K562 (cell line): ENCODE results near the gene WIPF3. TPM values are rescaled to one million over a fixed set of nuclear protein-coding genes. Genes with fewer than 3 reads are reported as not detected.

ENCODE experiments used
- ATAC-seq: fragments of 200-7000 bp; cut with Tn5 transposase; 3 replicates; pipeline ENCODE4 v1.9.1; 2020; ENCODE audit warnings: moderate library complexity
- BruUV-seq: library from RNA; stranded (reverse); fragments of 400-500 nt; replicated peaks from 2 replicates; lab custom pipeline; 2021; lab: Mats Ljungman, UMichigan
- CTCF ChIA-PET: fragments of 300-600 bp; formaldehyde crosslinking; extraction: SDS; loops from one replicate; lab custom pipeline; 2021; ENCODE audit warnings: low intra/inter-chr PET ratio; lab: Yijun Ruan, JAX
- POLR2A ChIA-PET: fragments of 300-600, 350-650 bp; sonication (Branson Sonifier 250); formaldehyde crosslinking; extraction: SDS; loops from one replicate; lab custom pipeline; 2021; ENCODE audit warnings: antibody characterized with exemption, inconsistent platforms; lab: Yijun Ruan, JAX
- DNase-seq, 4 experiments: peaks; one replicate each; pipeline versions ENCODE4 v3.0.0 to v3.0.0-alpha.2; 2011 to 2018; ENCODE audit warnings: low spot score in 3 of 4, mixed read lengths in 3 of 4; ENCODE audit errors: extremely low read depth in 1 of 4
- FAIRE-seq: peaks from 2 replicates; lab custom pipeline; 2011; peaks lifted over from hg19 to GRCh38; lab: Jason Lieb, UNC
- H2AFZ ChIP-seq: 2 replicates; pipeline ENCODE4 v1.6.0; 2011; ENCODE audit warnings: low read depth, low read length, control low read depth, inconsistent platforms
- H3K27ac ChIP-seq: fragments of 200-600 bp; 3 replicates; pipeline ENCODE4 v1.8.0; 2011; ENCODE audit warnings: low read depth, mild to moderate bottlenecking, control low read depth, inconsistent platforms, low read length, moderate library complexity, mixed read lengths; ENCODE audit errors: extremely low read depth
- H3K27me3 ChIP-seq, 2 experiments: fragments of 300-600 bp in 1 of 2; 2 replicates in 1 of 2; 3 replicates in 1 of 2; pipeline versions ENCODE4 v1.6.0 to v1.8.0; 2011; ENCODE audit warnings: inconsistent platforms in 2 of 2, low read length in 2 of 2, mild to moderate bottlenecking in 1 of 2, mixed read lengths in 1 of 2, moderate library complexity in 1 of 2; ENCODE audit not compliant: control insufficient read depth in 2 of 2, insufficient read depth in 2 of 2
- H3K36me3 ChIP-seq: fragments of 300-600 bp; 3 replicates; pipeline ENCODE4 v1.8.0; 2011; ENCODE audit warnings: mild to moderate bottlenecking, low read length, inconsistent platforms; ENCODE audit not compliant: control insufficient read depth, insufficient read depth
- H3K4me1 ChIP-seq, 2 experiments: fragments of 200-600 bp in 1 of 2; replicated peaks in 1 of 2; 2 replicates in 1 of 2; 3 replicates in 1 of 2; pipeline versions ENCODE4 v1.5.1 to v1.8.0; 2011; ENCODE audit warnings: inconsistent platforms in 2 of 2, low read length in 2 of 2, mild to moderate bottlenecking in 1 of 2, mixed read lengths in 1 of 2, moderate library complexity in 1 of 2; ENCODE audit not compliant: control insufficient read depth in 2 of 2, insufficient read depth in 2 of 2
- H3K4me2 ChIP-seq: 2 replicates; pipeline ENCODE4 v1.6.1; 2011; ENCODE audit warnings: low read length, control low read depth, inconsistent platforms, mixed read lengths; ENCODE audit not compliant: insufficient read depth
- H3K4me3 ChIP-seq: fragments of 200-600 bp; sonication (generic), shearing (Covaris generic); 2 replicates; pipeline ENCODE4 v1.5.1; 2016; ENCODE audit warnings: control low read depth, inconsistent platforms
- H3K79me2 ChIP-seq: fragments of 200-600 bp; 3 replicates; pipeline ENCODE4 v1.8.0; 2011; ENCODE audit warnings: low read length, inconsistent platforms; ENCODE audit not compliant: control insufficient read depth, insufficient read depth
- H3K9ac ChIP-seq, 2 experiments: 2 replicates each; pipeline versions ENCODE4 v1.6.0 to v1.6.1; 2011; ENCODE audit warnings: low read depth in 2 of 2, low read length in 2 of 2, control low read depth in 1 of 2, inconsistent platforms in 1 of 2, mild to moderate bottlenecking in 1 of 2, mixed read lengths in 1 of 2; ENCODE audit not compliant: insufficient read depth in 1 of 2
- H3K9me1 ChIP-seq: one replicate; pipeline ENCODE4 v1.6.0; 2011; ENCODE audit warnings: inconsistent platforms, mild to moderate bottlenecking, low read length, moderate library complexity; ENCODE audit not compliant: control insufficient read depth, insufficient read depth
- H3K9me3 ChIP-seq: replicated peaks from 2 replicates; pipeline ENCODE4 v1.5.1; 2011; ENCODE audit warnings: low read depth, low read length, inconsistent platforms; ENCODE audit not compliant: control insufficient read depth, insufficient read depth
- H4K20me1 ChIP-seq: replicated peaks from 2 replicates; pipeline ENCODE4 v1.6.1; 2011; ENCODE audit warnings: low read length, inconsistent platforms, mixed read lengths; ENCODE audit not compliant: control insufficient read depth, insufficient read depth
- KLF13 ChIP-seq: fragments of 450-650 bp; IDR thresholded peaks from 2 replicates; pipeline ENCODE4 v1.6.1; 2016; ENCODE audit warnings: missing genetic modification characterization, low read depth, mild to moderate bottlenecking, missing compliant biosample characterization, moderate library complexity, borderline replicate concordance
- MCM2 ChIP-seq: fragments of 450-650 bp; IDR thresholded peaks from 2 replicates; pipeline ENCODE4 v1.6.1; 2017; ENCODE audit warnings: low read depth, mild to moderate bottlenecking
- MXI1 ChIP-seq: IDR thresholded peaks from 2 replicates; pipeline ENCODE4 v1.6.1; 2011; ENCODE audit warnings: low read depth, mild to moderate bottlenecking, improper control_type of control experiment, low read length
- NBN ChIP-seq: fragments of 450-650 bp; IDR thresholded peaks from 2 replicates; pipeline ENCODE4 v1.6.1; 2016; ENCODE audit warnings: low read depth, mild to moderate bottlenecking
- ZNF217 ChIP-seq: sonication (generic); formaldehyde crosslinking; IDR thresholded peaks from 2 replicates; pipeline ENCODE4 v1.8.0; 2022; ENCODE audit warnings: mild to moderate bottlenecking, missing genetic modification reagents
- WGBS: fragments of 100-300 bp; shearing (Covaris generic); methylation state at CpG from one replicate; pipeline ENCODE4 v1.1.6; 2016; ENCODE audit warnings: low coverage, mixed read lengths; ENCODE audit not compliant: insufficient coverage; ENCODE audit errors: missing lambda C conversion rate; 5-methylcytosine and 5-hydroxymethylcytosine counted together
- in situ Hi-C: fragments of 300-500 bp; cut with MboI; formaldehyde crosslinking; loops from 4 replicates; pipeline ENCODE4 v1.15.0; 2018; ENCODE audit warnings: inconsistent platforms, mixed read lengths
- intact Hi-C: fragments of 100-400 bp; cut with micrococcal nuclease; formaldehyde crosslinking; loops from 2 replicates; pipeline ENCODE4 v1.14.2; 2022
- polyA plus RNA-seq, 8 experiments: library from polyadenylated mRNA; depleted of rRNA in 4 of 8; stranded (reverse) in 5 of 8; unstranded in 3 of 8; fragments of >200 nt; fragmentation: Nextera tagmentation in 2 of 8; fragmentation: Illumina TruSeq in 1 of 8; extraction: Ambion mirVana in 2 of 8; extraction: Trizol in 1 of 8; gene quantifications; 2 replicates each; pipeline versions ENCODE4 v1.2.1 to v1.2.3, GENCODE V29; 2011 to 2014; ENCODE audit warnings: inconsistent platforms in 1 of 8, missing spikeins in 1 of 8
- total RNA-seq, 7 experiments: library from RNA; depleted of rRNA in 6 of 7; stranded (reverse); fragments of >200 nt in 6 of 7; fragmentation: Illumina TruSeq in 2 of 7; extraction: Trizol in 2 of 7; gene quantifications; 2 replicates each; pipeline versions ENCODE4 v1.2.1 to v1.2.3, GENCODE V29; 2011 to 2021; ENCODE audit warnings: low replicate concordance in 1 of 7
- TF ChIP-seq, protein P1 (sequence below), 2 experiments: fragments of 450-650 bp; IDR thresholded peaks; 2 replicates each; pipeline ENCODE4 v1.6.1; 2018; ENCODE audit warnings: mild to moderate bottlenecking in 2 of 2, low read depth in 1 of 2; ENCODE audit not compliant: partially characterized antibody in 2 of 2
- TF ChIP-seq, protein P2 (sequence below), 3 experiments: fragments of 200-800 bp in 1 of 3; fragments of 250-450 bp in 1 of 3; fragments of 450-650 bp in 1 of 3; sonication (Bioruptor Pico) in 1 of 3; sonication (Bioruptor generic) in 1 of 3; formaldehyde crosslinking in 1 of 3; IDR thresholded peaks; 2 replicates each; pipeline versions ENCODE4 v1.6.1 to v1.8.0; 2016 to 2022; ENCODE audit warnings: mild to moderate bottlenecking in 2 of 3, missing genetic modification characterization in 2 of 3, missing compliant biosample characterization in 1 of 3, moderate library complexity in 1 of 3
- TF ChIP-seq, protein P3 (sequence below): sonication (generic); formaldehyde crosslinking; IDR thresholded peaks from 2 replicates; pipeline ENCODE4 v1.5.0; 2020; ENCODE audit warnings: missing genetic modification reagents
- TF ChIP-seq, protein P4 (sequence below): fragments of 250-450 bp; sonication (Bioruptor Pico); IDR thresholded peaks from 2 replicates; pipeline ENCODE4 v1.8.0; 2021; ENCODE audit warnings: mild to moderate bottlenecking, moderate library complexity
- TF ChIP-seq, protein P5 (sequence below): fragments of 450-650 bp; IDR thresholded peaks from one replicate; pipeline ENCODE4 v1.6.1; 2018; ENCODE audit warnings: mild to moderate bottlenecking, moderate library complexity; ENCODE audit not compliant: partially characterized antibody

The WIPF3 gene
- total and polyA plus RNA-seq, 9 of the 15 experiments (the other 6 are each of a cell fraction or from before 2014, with no cell fraction given): 0.18 to 3.2 (median 1.7) TPM

DNA sequence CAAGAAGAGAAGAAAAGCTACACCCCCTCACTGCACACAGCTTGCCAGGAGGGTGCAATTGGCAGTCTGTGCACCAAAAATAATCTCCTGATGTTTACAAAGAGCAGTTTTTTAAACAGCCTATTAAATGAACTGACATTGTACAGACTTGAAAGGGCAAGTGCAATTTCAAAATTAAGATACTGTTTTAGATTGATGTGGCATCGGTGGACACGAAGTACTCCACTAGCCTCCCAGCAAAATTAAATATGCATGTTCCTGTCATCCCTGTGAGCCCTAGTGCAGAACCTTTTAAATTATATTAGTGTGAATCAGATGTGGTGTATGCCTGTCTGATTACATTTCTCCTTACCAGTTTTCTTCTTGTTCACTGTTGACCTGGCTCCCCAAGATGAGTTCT, 87.9 kb downstream of the WIPF3 start:
- Histone ChIP-seq H4K20me1 (no peaks in the 10 kb centered on the region), H3K9ac (no peak overlapping the region), H3K4me2 (no peak overlapping the region), H3K79me2 (no peaks in the 10 kb centered on the region), H3K36me3 (no peaks in the 10 kb centered on the region), H3K9me3 (no peaks in the 10 kb centered on the region; the same call in 1 of the 2 replicates), H3K4me3 (no peak overlapping the region), H3K9me1 (no peaks in the 10 kb centered on the region), H3K27me3 (no peaks in the 10 kb centered on the region), H3K27ac (no peak overlapping the region), H3K4me1 (peaks cover 2 to 17% of the 10 kb centered on the region in 2 experiments; a peak in 4 of 5 replicates), H2AFZ (no peak overlapping the region)
- ATAC-seq: no peak
- intact Hi-C loops: no loop called here
- DNase-seq: no peak
- WGBS: 43% methylated on average over 2 of the region's 2 CpGs
- in situ Hi-C loops: no loop called here
- FAIRE-seq: no peak
- no TSS peak for BruUV-seq
- ChIA-PET POLR2A (no interaction called here), CTCF (no interaction called here)
- TF ChIP-seq, protein P1, sequence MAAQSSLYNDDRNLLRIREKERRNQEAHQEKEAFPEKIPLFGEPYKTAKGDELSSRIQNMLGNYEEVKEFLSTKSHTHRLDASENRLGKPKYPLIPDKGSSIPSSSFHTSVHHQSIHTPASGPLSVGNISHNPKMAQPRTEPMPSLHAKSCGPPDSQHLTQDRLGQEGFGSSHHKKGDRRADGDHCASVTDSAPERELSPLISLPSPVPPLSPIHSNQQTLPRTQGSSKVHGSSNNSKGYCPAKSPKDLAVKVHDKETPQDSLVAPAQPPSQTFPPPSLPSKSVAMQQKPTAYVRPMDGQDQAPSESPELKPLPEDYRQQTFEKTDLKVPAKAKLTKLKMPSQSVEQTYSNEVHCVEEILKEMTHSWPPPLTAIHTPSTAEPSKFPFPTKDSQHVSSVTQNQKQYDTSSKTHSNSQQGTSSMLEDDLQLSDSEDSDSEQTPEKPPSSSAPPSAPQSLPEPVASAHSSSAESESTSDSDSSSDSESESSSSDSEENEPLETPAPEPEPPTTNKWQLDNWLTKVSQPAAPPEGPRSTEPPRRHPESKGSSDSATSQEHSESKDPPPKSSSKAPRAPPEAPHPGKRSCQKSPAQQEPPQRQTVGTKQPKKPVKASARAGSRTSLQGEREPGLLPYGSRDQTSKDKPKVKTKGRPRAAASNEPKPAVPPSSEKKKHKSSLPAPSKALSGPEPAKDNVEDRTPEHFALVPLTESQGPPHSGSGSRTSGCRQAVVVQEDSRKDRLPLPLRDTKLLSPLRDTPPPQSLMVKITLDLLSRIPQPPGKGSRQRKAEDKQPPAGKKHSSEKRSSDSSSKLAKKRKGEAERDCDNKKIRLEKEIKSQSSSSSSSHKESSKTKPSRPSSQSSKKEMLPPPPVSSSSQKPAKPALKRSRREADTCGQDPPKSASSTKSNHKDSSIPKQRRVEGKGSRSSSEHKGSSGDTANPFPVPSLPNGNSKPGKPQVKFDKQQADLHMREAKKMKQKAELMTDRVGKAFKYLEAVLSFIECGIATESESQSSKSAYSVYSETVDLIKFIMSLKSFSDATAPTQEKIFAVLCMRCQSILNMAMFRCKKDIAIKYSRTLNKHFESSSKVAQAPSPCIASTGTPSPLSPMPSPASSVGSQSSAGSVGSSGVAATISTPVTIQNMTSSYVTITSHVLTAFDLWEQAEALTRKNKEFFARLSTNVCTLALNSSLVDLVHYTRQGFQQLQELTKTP (IDR thresholded peaks at IDR 0.05; ENCODE audit: low read depth in 1 of 2, partially characterized antibody in 2 of 2): no peak
- TF ChIP-seq, protein P2, sequence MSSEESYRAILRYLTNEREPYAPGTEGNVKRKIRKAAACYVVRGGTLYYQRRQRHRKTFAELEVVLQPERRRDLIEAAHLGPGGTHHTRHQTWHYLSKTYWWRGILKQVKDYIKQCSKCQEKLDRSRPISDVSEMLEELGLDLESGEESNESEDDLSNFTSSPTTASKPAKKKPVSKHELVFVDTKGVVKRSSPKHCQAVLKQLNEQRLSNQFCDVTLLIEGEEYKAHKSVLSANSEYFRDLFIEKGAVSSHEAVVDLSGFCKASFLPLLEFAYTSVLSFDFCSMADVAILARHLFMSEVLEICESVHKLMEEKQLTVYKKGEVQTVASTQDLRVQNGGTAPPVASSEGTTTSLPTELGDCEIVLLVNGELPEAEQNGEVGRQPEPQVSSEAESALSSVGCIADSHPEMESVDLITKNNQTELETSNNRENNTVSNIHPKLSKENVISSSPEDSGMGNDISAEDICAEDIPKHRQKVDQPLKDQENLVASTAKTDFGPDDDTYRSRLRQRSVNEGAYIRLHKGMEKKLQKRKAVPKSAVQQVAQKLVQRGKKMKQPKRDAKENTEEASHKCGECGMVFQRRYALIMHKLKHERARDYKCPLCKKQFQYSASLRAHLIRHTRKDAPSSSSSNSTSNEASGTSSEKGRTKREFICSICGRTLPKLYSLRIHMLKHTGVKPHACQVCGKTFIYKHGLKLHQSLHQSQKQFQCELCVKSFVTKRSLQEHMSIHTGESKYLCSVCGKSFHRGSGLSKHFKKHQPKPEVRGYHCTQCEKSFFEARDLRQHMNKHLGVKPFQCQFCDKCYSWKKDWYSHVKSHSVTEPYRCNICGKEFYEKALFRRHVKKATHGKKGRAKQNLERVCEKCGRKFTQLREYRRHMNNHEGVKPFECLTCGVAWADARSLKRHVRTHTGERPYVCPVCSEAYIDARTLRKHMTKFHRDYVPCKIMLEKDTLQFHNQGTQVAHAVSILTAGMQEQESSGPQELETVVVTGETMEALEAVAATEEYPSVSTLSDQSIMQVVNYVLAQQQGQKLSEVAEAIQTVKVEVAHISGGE (CRISPR knock-in tag; IDR thresholded peaks at IDR 0.05): no peak
- TF ChIP-seq MCM2 (no peak), NBN (no peak), KLF13 (no peak), ZNF217 (no peak), MXI1 (no peak)
- TF ChIP-seq, protein P3, sequence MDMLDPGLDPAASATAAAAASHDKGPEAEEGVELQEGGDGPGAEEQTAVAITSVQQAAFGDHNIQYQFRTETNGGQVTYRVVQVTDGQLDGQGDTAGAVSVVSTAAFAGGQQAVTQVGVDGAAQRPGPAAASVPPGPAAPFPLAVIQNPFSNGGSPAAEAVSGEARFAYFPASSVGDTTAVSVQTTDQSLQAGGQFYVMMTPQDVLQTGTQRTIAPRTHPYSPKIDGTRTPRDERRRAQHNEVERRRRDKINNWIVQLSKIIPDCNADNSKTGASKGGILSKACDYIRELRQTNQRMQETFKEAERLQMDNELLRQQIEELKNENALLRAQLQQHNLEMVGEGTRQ (CRISPR knock-in tag): no peak
- TF ChIP-seq, protein P4, sequence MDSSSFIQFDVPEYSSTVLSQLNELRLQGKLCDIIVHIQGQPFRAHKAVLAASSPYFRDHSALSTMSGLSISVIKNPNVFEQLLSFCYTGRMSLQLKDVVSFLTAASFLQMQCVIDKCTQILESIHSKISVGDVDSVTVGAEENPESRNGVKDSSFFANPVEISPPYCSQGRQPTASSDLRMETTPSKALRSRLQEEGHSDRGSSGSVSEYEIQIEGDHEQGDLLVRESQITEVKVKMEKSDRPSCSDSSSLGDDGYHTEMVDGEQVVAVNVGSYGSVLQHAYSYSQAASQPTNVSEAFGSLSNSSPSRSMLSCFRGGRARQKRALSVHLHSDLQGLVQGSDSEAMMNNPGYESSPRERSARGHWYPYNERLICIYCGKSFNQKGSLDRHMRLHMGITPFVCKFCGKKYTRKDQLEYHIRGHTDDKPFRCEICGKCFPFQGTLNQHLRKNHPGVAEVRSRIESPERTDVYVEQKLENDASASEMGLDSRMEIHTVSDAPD (CRISPR knock-in tag): no peak
- TF ChIP-seq, protein P5, sequence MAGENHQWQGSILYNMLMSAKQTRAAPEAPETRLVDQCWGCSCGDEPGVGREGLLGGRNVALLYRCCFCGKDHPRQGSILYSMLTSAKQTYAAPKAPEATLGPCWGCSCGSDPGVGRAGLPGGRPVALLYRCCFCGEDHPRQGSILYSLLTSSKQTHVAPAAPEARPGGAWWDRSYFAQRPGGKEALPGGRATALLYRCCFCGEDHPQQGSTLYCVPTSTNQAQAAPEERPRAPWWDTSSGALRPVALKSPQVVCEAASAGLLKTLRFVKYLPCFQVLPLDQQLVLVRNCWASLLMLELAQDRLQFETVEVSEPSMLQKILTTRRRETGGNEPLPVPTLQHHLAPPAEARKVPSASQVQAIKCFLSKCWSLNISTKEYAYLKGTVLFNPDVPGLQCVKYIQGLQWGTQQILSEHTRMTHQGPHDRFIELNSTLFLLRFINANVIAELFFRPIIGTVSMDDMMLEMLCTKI: no peak
